HEK293 (cell line): ENCODE data around the gene CTSA.

Experiments
- SALL2 ChIP-seq: fragments of 450-650 bp; formaldehyde crosslinking; IDR thresholded peaks from 2 replicates; pipeline ENCODE4 v1.5.0; 2017; ENCODE audit warnings: missing biosample characterization, mild to moderate bottlenecking, missing genetic modification characterization, borderline replicate concordance
- YY1 ChIP-seq: fragments of 450-650 bp; formaldehyde crosslinking; IDR thresholded peaks from 2 replicates; pipeline ENCODE4 v1.5.1; 2018; ENCODE audit warnings: missing biosample characterization, missing genetic modification characterization
- ZBTB20 ChIP-seq: fragments of 450-650 bp; formaldehyde crosslinking; IDR thresholded peaks from 2 replicates; pipeline ENCODE4 v1.5.1; 2016; ENCODE audit warnings: missing biosample characterization, missing genetic modification characterization
- ZFP41 ChIP-seq: fragments of 450-650 bp; formaldehyde crosslinking; IDR thresholded peaks from 2 replicates; pipeline ENCODE4 v1.5.1; 2016; ENCODE audit warnings: missing biosample characterization, missing genetic modification characterization, borderline replicate concordance
- ZNF169 ChIP-seq: fragments of 450-650 bp; formaldehyde crosslinking; IDR thresholded peaks from 2 replicates; pipeline ENCODE4 v1.5.1; 2016; ENCODE audit warnings: missing biosample characterization, missing genetic modification characterization
- ZNF202 ChIP-seq: fragments of 450-650 bp; formaldehyde crosslinking; IDR thresholded peaks from 2 replicates; pipeline ENCODE4 v1.5.1; 2016; ENCODE audit warnings: missing biosample characterization, missing genetic modification characterization, borderline replicate concordance
- ZNF248 ChIP-seq: fragments of 450-650 bp; formaldehyde crosslinking; IDR thresholded peaks from 2 replicates; pipeline ENCODE4 v1.5.1; 2017; ENCODE audit warnings: missing biosample characterization, missing genetic modification characterization
- ZNF274 ChIP-seq, 2 experiments: fragments of 200-500 bp in 1 of 2; fragments of 450-650 bp in 1 of 2; sonication (Bioruptor generic) in 1 of 2; formaldehyde crosslinking in 1 of 2; IDR thresholded peaks; 2 replicates each; pipeline versions ENCODE4 v1.5.1 to v1.6.1; 2014 to 2016; ENCODE audit warnings: borderline replicate concordance in 1 of 2, inconsistent platforms in 1 of 2, low read length in 1 of 2, missing biosample characterization in 1 of 2, missing genetic modification characterization in 1 of 2
- ZNF549 ChIP-seq: fragments of 450-650 bp; IDR thresholded peaks from 2 replicates; pipeline ENCODE4 v1.5.1; 2018; ENCODE audit warnings: missing biosample characterization, missing genetic modification characterization, mild to moderate bottlenecking, inconsistent platforms, moderate library complexity
- ZNF626 ChIP-seq: fragments of 450-650 bp; sonication (Bioruptor Pico); formaldehyde crosslinking; IDR thresholded peaks from 2 replicates; pipeline ENCODE4 v1.5.1; 2018; ENCODE audit warnings: missing biosample characterization, missing genetic modification characterization, inconsistent platforms
- ZNF792 ChIP-seq: fragments of 450-650 bp; formaldehyde crosslinking; IDR thresholded peaks from 2 replicates; pipeline ENCODE4 v1.5.1; 2016; ENCODE audit warnings: missing biosample characterization, missing genetic modification characterization
- TF ChIP-seq, protein P1 (sequence below): fragments of 450-650 bp; formaldehyde crosslinking; IDR thresholded peaks from 2 replicates; pipeline ENCODE4 v1.5.1; 2016; ENCODE audit warnings: missing biosample characterization, missing genetic modification characterization
- TF ChIP-seq, protein P2 (sequence below): fragments of 450-650 bp; formaldehyde crosslinking; IDR thresholded peaks from 2 replicates; pipeline ENCODE4 v1.5.1; 2016; ENCODE audit warnings: missing biosample characterization, missing genetic modification characterization
- TF ChIP-seq, protein P3 (sequence below): fragments of 450-650 bp; formaldehyde crosslinking; conservative IDR thresholded peaks from 2 replicates; pipeline ENCODE4 v1.5.1; 2016; ENCODE audit warnings: low read depth, missing biosample characterization, missing genetic modification characterization

DNA sequence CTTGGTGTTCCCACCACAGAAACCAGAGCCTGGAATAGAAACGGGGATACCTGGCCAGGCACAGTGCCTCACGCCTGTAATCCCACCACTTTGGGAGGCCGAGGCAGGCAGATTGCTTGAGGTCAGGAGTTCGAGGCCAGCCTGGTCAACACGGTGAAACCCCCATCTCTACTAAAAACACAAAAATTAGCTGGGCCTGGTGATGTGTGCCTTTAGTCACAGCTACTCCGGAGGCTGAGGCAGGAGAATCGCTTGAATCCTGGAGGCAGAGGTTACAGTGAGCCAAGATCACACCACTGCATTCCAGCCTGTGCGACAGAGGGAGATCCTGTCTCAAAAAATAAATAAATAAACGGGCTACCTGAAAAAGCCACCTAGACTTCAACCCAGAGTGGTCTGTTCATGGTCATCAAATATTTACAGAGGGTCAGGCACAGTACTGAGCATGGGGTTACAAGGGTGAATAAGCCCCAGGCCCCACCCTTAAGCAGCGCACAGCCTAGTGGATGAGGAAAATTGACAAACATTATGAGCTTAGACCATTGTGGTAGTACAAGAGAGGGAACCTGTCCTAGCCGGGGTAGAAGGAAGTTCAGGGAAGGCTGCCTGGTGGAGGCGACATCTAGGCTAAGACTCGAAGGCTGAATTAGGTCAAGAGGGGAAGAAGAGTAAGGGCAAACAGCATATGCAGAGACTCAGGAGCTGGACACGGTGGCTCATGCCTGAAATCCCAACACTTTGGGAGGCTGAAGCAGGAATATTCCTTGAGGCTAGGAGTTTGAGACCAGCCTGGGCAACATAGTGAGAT is 36.1 kb downstream of the CTSA start:
- no peak for TF ChIP-seq ZFP41
- no peak for TF ChIP-seq ZNF792 (tag by site-specific recombination)
- no peak for TF ChIP-seq ZBTB20 (tag by site-specific recombination)
- TF ChIP-seq, protein P1, sequence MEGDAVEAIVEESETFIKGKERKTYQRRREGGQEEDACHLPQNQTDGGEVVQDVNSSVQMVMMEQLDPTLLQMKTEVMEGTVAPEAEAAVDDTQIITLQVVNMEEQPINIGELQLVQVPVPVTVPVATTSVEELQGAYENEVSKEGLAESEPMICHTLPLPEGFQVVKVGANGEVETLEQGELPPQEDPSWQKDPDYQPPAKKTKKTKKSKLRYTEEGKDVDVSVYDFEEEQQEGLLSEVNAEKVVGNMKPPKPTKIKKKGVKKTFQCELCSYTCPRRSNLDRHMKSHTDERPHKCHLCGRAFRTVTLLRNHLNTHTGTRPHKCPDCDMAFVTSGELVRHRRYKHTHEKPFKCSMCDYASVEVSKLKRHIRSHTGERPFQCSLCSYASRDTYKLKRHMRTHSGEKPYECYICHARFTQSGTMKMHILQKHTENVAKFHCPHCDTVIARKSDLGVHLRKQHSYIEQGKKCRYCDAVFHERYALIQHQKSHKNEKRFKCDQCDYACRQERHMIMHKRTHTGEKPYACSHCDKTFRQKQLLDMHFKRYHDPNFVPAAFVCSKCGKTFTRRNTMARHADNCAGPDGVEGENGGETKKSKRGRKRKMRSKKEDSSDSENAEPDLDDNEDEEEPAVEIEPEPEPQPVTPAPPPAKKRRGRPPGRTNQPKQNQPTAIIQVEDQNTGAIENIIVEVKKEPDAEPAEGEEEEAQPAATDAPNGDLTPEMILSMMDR (tag by site-specific recombination), result no peak
- no peak for TF ChIP-seq ZNF626
- TF ChIP-seq ZNF549 (tag by site-specific recombination), result no peak
- TF ChIP-seq ZNF248, result no peak
- no peak for TF ChIP-seq SALL2 (tag by site-specific recombination)
- no peak for TF ChIP-seq YY1 (tag by site-specific recombination)
- TF ChIP-seq ZNF169, result no peak
- TF ChIP-seq ZNF274 (IDR thresholded peaks at IDR 0.05; ENCODE audit: low read length), result no peak
- TF ChIP-seq ZNF274 (tag by site-specific recombination; IDR thresholded peaks at IDR 0.05; ENCODE audit: borderline replicate concordance), result no peak
- TF ChIP-seq, protein P2, sequence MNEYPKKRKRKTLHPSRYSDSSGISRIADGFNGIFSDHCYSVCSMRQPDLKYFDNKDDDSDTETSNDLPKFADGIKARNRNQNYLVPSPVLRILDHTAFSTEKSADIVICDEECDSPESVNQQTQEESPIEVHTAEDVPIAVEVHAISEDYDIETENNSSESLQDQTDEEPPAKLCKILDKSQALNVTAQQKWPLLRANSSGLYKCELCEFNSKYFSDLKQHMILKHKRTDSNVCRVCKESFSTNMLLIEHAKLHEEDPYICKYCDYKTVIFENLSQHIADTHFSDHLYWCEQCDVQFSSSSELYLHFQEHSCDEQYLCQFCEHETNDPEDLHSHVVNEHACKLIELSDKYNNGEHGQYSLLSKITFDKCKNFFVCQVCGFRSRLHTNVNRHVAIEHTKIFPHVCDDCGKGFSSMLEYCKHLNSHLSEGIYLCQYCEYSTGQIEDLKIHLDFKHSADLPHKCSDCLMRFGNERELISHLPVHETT (tag by site-specific recombination), result no peak
- TF ChIP-seq ZNF202 (tag by site-specific recombination), result no peak
- TF ChIP-seq, protein P3, sequence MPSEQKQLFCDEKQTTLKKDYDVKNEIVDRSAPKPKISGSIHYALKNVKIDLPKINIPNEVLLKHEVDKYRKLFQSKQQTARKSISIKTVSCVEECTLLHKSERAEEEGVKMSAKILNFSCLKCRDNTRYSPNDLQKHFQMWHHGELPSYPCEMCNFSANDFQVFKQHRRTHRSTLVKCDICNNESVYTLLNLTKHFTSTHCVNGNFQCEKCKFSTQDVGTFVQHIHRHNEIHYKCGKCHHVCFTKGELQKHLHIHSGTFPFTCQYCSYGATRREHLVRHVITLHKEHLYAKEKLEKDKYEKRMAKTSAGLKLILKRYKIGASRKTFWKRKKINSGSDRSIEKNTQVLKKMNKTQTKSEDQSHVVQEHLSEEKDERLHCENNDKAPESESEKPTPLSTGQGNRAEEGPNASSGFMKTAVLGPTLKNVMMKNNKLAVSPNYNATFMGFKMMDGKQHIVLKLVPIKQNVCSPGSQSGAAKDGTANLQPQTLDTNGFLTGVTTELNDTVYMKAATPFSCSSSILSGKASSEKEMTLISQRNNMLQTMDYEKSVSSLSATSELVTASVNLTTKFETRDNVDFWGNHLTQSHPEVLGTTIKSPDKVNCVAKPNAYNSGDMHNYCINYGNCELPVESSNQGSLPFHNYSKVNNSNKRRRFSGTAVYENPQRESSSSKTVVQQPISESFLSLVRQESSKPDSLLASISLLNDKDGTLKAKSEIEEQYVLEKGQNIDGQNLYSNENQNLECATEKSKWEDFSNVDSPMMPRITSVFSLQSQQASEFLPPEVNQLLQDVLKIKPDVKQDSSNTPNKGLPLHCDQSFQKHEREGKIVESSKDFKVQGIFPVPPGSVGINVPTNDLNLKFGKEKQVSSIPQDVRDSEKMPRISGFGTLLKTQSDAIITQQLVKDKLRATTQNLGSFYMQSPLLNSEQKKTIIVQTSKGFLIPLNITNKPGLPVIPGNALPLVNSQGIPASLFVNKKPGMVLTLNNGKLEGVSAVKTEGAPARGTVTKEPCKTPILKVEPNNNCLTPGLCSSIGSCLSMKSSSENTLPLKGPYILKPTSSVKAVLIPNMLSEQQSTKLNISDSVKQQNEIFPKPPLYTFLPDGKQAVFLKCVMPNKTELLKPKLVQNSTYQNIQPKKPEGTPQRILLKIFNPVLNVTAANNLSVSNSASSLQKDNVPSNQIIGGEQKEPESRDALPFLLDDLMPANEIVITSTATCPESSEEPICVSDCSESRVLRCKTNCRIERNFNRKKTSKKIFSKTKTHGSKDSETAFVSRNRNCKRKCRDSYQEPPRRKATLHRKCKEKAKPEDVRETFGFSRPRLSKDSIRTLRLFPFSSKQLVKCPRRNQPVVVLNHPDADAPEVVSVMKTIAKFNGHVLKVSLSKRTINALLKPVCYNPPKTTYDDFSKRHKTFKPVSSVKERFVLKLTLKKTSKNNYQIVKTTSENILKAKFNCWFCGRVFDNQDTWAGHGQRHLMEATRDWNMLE (tag by site-specific recombination), result no peak
